ENCODE measurements around the gene SRD5A3.
"Not testable (repeated sequence)": the region's sequence is repeated elsewhere in the genome, so short reads cannot be mapped to it uniquely, and the experiment has no call there.

Gene SRD5A3

DNA sequence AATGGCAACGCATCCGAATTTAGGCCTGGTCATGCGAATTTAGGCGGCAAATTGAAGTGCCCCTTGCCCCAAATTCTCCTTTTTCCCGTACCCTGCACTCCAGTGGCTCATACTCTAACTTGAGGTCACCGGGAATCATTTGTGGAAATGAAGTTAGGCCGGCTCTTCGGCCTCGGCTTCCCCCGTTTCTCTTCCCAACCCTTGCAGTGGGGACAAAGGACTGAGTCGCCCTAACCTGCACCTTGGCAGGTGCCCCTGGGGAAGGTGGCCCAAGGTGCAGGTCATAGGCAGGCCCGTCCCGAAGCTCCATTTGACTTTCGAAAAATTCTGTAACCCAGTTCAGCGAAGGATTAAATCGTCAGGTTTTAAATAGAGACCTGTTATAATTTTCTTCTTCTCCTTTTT lies 811 bp downstream of the SRD5A3 start:
- no peak for DNase-seq (ENCODE audit: low read depth)

DNA sequence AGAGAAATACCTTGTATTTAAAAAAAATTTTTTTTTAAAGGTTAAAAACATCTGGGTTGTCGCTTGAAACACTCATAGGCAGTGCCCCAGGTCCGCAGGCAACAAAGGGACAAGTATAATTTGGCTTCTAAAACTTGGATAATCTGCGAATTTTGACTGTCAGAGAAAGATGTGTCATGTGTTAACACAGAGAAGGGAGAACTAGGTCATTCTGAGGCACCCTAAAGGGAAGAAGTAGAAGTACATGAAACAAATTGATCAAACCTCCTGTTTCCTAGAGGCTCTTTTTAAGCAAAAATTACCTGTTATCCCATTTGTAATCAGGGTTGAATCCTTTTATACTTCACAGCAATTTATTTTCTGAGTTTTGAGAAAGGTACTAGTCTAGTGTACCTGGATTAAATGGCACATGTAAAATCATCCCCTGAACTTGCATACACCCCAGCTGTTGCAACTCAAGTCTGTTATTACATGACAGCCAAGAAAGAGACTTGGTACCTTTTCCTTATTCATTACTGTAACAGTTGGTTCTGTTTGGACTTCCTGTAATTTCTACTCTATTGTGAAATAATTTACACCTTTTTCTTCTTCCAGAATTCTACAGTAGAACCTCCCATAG lies 1.7 kb downstream of the SRD5A3 start:
- no peak for DNase-seq (ENCODE audit: low read depth)

DNA sequence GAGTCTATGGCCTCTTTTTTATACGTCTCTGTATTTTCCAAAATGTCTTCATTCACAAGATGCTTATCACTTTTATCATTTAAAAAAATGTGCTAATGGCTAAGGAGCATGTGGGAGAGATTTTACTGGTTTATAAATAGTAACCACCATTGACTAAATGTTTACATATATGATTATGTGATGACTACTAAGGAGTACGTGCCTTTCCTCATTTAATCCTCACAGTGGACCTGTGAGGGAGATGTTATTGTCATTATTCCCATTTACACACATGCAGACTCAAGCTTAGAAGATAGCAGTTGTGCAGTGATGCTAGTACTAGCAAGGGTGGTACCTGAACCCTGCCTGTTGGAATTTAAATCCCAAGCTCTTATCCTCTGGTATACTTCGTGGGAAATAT lies 2.4 kb downstream of the SRD5A3 start:
- DNase-seq (ENCODE audit: low read depth): no peak

DNA sequence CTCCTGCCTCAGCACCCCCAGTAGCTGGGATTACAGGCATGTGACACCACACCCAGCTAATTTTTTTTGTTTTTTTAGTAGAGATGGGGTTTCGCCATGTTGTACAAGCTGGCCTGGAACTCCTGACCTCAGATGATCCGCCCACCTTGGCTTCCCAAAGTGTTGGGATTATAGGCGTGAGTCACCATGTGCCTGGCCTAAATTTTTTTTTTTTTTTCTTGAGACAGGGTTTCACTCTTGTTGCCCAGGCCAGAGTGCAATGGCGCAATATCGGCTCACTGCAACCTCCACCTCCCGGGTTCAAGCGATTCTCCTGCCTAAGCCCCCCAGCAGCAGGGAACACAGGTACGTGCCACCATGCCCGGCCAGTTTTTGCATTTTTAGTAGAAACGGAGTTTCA lies 4.8 kb downstream of the SRD5A3 start:
- DNase-seq (ENCODE audit: low read depth): not testable (repeated sequence)

DNA sequence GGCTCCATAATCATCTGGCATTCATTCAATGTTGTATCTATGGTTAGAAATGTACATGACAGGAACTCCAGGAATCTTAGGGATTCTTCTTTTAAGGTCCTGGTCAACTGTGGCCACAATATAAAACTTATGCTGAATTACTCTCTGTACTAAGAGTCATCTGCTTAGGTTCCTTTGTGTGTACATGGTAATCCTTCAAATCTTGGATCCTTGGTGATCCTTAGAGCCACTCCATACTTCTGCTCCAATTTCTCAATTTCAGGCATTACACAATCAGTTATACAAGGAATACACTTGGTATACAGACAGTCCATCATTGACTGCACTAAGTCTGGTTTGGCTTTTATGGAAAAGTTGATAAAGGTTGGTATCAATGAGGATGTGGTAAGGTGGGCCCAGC lies 5.8 kb downstream of the SRD5A3 start:
- no peak for DNase-seq (ENCODE audit: low read depth)

DNA sequence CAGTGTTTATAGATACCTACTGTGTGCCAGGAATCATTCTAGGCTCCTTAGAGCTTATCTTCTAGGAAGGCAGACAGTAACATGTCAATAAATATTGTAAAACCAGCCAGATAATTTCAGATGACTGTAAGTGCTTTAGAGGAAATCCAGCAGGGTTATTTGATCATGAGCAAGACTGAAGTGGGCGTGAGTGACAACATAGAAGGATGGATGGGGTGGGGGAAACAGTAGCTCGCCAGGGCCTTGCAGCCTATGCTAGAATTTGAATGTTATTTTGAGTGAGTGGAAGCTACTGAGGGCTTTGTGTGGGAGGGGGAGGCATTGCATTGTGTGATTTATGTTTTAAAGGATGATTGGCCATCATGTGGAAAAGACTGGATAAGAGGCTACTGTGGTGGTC lies 6.7 kb downstream of the SRD5A3 start:
- no peak for DNase-seq (ENCODE audit: low read depth)

DNA sequence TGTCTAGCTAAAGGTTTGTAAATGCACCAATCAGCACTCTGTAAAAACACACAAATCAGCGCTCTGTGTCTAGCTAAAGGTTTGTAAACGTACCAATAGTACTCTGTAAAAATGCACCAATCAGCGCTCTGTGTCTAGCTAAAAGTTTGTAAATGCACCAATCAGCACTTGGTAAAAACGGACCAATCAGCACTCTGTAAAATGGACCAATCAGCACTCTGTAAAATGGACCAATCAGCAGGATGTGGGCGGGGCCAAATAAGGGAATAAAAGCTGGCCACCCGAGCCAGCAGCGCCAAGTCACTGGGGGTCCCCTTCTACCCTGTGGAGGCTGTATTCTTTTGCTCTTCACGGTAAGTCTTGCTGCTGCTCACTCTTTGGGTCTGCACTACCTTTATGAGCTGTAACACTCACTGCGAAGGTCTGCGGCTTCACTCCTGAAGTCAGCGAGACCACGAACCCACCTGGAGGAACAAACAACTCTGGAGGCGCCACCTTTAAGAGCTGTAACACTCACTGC lies 7.2 kb downstream of the SRD5A3 start:
- DNase-seq (ENCODE audit: low read depth): not testable (repeated sequence)

DNA sequence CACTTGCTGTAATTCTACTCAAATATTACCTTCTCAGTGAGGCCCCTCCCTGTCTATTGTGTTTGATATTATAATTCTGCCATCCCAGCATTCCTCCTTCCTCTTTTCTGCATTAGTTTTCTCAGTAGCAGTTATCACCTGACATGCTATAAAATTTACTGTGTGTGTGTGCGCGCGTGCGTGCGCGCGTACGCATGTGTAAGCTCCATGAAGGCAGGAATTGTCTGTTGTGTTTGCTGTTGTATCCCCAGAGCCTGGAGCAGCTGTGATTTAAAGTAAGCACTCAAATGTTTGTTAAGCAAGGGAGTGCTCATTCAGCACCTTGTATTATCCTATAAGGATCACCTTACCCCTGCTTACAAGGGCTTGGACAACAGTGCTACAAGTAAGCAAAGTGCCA lies 8.6 kb downstream of the SRD5A3 start:
- DNase-seq (ENCODE audit: low read depth): no peak

DNA sequence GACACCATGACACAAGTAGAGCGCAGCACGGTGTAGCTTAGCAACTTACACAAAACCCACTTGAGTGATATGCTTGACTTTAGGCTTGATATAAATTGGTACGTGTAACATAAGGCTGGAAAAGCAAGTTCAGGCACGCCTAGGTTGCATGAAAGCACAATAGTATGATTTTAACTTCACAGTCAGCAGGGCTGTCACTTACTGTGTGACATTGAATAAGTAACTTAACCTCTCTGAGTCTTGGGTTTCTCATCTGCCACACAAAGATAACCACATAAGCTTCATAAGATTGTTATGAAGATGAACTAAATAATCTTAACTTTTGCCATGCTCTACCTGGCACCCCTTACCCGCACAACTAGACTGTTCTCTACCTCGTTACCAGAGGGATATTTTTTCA lies 9.5 kb downstream of the SRD5A3 start:
- DNase-seq (ENCODE audit: low read depth): no peak

DNA sequence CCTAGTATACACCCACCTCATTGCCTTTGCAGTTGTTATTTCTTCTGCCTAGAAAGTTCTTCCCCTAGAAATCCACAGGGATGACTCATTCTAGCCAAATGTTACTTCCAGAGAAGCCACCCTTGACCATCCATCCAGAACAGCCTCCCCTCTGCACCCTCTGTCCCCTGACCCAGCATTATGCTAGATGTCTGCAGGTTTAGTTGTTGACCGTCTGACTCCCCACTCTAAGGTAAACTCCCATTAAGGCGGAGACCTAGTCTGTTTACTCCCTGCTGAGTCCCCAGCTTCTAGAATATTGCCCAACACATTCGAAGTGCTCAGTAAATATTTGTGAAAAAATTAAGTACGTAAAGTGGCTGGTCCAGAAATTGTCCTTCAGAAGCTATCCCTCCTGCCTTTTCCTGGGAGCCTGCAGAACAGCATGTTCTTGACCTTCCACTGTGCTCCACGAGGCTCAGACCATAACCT lies 11.0 kb downstream of the SRD5A3 start:
- DNase-seq (ENCODE audit: low read depth): no peak

DNA sequence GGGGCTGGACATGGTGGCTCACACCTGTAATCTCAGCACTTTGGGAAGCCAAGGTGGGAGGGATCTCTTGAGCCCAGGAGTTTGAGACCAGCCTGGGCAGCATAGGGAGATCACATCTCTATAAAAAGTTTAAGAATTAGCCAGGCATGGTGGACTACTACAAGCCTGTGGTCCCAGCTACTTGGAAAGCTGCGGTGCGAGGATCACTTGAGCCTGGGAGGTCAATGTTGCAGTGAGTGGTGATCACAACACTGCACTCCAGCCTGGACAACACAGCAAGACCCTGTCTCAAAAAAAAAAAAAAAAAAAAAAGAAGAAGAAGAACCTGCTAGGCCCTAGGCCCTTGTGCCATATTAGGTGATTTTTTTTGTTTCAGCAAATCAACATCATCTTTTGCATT lies 12.2 kb downstream of the SRD5A3 start:
- no peak for DNase-seq (ENCODE audit: low read depth)

DNA sequence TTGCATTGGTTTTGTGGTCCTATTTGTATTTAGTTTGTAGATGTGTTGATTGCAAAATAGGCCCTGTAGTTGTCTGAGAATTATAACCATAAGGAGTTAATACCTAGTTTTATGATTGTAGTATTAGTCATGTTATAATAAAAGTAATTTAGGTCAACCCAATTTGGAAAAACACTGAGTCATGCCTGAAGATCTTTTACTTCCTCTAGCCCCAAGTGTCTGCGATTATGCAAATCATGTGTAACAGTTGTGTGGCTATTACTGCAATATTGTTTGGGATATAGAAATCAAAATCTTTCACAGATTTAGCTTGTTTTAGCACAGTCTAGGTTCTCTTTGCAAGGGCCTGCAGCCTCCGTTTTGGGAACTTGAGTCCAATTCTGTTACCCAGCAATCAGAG lies 12.6 kb downstream of the SRD5A3 start:
- no peak for DNase-seq (ENCODE audit: low read depth)

DNA sequence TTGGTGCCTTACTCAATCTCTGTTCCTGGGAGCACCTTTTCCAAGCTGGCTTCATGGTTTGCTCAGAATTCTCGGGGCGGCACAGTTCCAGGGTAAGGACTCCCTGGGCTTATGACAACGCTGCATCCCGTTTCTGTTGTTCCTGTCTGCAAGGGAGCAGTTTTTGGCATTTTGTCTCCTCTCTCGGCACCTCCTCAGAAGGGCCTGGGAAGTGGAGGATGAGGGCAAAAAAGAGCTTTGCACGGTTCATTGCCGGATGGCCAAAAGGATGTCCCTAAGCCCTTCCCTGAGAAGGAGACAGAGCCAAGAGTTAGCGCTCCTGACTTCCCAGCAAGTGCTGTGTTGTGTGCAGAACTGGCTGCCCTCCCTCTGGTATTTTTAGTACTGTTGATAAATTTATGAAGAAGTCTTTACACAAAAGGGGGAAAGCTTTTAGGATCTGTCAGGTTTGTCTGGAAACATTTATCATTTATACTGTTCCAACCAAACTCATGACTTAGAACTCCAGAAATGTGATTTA lies 13.4 kb downstream of the SRD5A3 start:
- no peak for DNase-seq (ENCODE audit: low read depth)

DNA sequence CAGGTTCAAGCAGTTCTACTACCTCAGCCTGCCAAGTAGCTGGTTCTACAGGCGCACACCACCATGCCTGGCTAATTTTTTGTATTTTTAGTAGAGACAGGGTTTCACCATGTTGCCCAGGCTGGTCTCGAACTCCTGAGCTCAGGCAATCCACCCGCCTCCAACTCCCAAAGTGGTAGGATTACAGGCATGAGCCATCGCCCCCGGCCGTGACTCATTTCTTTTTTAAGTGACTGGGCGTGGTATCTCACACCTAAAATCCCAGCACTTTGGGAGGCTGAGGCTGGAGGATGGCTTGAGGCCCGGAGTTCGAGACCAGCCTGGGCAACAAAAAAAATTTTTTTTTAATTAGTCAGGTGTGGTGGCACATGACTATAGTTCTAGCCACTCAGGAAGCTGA lies 16.9 kb downstream of the SRD5A3 start:
- not testable (repeated sequence) for DNase-seq (ENCODE audit: low read depth)

DNA sequence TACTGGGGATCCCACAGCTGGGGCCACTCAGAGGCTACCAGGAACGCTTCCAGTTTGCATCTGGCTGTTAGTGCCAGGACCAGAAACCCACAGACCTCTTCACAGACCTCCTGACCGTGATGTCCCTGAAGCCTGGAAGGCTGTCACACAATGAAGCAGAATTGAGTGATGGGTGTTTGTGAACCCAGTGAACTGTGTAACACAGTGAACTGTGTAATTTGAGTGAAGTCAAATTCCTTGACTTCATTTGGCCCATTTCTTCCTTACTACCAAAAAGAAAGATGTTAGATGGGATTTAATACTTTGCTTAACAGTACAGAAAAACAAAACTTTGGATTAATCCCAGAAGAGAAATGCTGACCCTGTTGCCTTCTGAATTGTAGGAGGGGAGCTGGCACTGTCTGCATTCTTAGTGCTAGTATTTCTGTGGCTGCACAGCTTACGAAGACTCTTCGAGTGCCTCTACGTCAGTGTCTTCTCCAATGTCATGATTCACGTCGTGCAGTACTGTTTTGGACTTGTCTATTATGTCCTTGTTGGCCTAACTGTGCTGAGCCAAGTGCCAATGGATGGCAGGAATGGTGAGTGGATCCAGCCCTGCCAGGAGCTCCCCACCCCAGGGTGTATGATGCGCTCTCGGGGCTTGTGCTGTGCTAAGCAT lies 17.8 kb downstream of the SRD5A3 start:
- DNase-seq (ENCODE audit: low read depth): no peak

DNA sequence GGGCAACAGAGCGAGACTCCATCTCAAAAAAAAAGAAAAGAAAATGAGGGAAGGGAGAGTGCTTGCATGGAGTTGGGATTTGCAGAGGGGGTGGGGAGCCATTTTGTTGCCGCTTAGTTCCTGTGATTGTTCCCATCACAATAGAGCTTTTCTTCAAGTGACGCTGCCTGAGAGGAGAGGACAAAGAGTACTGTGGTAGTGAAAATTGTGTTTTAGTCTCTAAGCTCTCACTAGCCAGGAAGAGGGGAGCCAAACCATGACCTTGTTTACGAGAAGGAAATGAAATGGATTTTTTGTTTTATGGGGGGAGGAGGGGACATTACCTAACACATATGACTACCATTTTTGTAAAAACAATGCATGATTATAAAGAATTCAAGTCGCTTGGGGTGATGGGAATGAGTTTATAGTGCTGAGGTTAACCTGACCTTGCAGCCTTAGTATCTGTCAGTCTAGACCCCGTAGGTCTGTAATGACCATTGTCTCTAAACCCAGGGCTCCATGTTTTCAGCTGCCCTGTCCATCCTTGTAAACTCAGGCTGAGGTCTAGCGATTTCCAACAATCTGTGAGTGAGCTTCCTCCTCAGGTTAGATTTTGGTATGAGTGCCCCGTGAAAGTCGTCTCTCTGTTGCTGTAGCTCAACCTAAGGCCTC lies 18.8 kb downstream of the SRD5A3 start:
- DNase-seq (ENCODE audit: low read depth): no peak

DNA sequence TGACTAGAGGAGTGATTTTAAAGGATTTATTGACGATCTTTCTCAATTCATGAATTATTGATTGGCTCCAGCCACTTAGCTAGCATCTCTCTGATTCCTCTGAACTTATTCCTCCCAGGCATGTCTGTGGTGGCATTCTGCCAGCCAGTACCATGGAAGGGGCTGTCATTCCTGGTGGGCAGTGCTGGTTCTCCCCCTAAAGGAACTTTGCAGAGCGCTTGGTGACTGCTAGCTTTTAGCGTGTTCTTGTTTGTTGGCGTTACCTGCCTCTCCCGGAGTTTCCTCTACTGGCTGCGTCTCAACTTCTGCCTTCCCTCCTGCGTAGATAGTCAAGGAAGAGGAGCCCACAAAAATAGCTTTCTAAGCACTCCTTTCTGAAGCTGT lies 19.3 kb downstream of the SRD5A3 start:
- no peak for DNase-seq (ENCODE audit: low read depth)

DNA sequence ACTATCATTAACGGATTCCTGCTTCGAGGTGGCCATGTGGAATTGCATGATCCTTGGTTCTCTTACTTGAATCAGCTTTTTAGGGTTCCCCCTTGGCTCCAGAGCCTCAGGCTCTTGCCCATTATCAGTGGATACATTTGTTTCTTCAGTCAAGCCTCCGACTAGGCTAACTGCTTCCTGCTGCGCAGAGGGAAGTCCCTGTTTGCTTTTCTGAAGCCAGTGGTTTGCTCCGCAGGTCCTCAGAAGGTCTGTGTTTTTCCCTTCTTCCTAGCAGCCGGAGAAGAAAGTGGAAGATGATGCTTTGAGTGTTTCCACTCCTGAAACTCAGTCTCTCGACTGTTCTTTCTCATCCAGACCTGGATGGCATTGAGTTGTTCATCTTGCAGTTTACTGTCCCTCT lies 20.6 kb downstream of the SRD5A3 start:
- no peak for DNase-seq (ENCODE audit: low read depth)

DNA sequence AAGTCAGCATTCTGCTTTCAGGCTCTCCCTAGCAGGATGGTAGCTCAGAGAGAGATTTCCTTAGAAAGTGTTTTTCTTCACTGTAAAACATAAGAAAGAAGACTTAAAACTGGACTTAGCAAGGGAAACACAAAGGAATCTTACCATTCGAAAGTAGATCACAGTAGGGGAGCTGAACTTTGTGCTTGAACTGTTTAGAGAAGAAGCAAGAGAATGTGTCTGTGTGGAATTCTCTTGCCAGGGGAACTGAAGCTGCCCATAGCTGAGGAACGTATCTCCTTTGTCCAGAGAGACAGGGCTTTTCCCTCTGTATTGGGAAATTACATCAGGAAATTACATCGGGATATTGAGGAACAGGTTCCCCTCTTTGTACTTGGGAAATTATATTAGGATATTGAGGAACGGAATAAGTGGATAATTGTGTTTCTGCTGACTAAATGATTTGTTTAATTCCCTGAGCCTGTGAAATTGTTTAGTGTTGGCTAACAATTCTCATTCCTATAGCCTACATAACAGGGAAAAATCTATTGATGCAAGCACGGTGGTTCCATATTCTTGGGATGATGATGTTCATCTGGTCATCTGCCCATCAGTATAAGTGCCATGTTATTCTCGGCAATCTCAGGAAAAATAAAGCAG lies 21.2 kb downstream of the SRD5A3 start:
- DNase-seq (ENCODE audit: low read depth): no peak

DNA sequence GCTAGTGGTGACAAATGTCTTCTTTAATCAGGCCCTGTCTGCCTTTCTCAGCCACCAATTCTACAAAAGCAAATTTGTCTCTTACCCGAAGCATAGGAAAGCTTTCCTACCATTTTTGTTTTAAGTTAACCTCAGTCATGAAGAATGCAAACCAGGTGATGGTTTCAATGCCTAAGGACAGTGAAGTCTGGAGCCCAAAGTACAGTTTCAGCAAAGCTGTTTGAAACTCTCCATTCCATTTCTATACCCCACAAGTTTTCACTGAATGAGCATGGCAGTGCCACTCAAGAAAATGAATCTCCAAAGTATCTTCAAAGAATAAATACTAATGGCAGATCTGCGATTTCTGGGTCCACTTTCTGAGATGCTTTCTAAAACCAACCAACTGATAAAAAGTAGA lies 23.9 kb downstream of the SRD5A3 start:
- DNase-seq (ENCODE audit: low read depth): no peak

DNA sequence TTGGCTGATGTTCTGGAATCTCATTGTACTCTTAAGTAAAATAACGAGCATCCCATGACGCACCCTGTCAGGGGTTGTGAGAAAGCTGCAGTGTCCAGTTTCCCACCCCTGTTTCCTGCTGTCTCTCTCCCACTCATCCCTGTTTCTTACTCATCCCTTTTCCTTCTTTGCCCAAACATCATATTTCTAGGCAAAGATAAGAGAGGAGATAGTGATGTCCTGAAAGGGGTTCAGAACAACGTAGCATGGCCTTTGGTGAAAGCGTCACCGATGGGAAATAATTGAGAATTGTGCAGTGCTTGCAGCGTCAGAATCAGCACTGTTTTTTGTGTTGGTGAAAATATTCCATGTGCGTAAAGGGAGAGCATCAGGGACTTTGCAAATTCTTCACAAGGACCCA lies 26.2 kb downstream of the SRD5A3 start:
- no peak for DNase-seq (ENCODE audit: low read depth)

DNA sequence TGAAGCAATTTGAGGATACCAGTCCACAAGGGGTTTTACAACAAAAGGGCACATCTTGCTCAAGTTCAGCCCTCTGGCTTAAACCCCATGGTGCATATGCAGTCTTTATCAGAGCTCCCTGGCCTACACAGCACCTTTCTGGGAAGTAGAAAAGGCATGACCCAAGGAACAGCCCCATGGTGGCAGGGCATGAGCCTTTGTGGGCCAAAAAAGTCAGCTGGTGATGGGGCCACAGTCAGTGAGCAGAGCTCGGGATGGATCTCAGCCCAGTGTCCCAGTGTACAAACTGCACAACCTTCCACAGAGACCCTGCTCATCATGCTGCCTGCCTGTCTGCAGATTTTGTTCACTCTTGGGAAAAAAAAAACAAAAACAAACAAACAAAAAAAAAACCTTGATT lies 27.4 kb downstream of the SRD5A3 start:
- no peak for DNase-seq (ENCODE audit: low read depth)

DNA sequence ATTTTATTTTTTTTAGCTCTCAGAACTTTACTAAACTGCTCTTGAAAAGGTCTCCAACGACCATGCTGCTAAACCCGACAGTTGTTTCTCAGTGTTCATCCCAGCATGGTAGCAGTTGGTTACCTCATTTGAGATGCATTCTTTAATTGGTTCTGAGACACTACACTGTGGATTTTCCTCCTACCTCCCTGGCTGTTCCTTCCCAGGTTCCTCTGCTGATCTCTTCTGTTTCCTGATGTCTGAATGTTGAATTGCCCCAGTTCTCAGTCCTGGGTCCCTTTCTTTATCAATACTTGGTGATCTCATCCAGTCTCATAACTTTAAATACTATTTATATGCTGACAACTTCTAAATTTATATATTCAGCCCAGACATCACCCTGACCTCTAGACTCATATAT lies 30.7 kb downstream of the SRD5A3 start:
- DNase-seq (ENCODE audit: low read depth): no peak
